ENCODE measurements around the gene DOHH. TPM values are rescaled to one million over a fixed set of nuclear protein-coding genes. Genes with fewer than 3 reads are reported as not detected.
A peak's percentile ranks its signal among the peaks of the same experiment; 100 is the strongest.

The DOHH gene
- total and polyA plus RNA-seq, 5 donors, result 9.8 to 14.8 (median 12.4) TPM

DNA sequence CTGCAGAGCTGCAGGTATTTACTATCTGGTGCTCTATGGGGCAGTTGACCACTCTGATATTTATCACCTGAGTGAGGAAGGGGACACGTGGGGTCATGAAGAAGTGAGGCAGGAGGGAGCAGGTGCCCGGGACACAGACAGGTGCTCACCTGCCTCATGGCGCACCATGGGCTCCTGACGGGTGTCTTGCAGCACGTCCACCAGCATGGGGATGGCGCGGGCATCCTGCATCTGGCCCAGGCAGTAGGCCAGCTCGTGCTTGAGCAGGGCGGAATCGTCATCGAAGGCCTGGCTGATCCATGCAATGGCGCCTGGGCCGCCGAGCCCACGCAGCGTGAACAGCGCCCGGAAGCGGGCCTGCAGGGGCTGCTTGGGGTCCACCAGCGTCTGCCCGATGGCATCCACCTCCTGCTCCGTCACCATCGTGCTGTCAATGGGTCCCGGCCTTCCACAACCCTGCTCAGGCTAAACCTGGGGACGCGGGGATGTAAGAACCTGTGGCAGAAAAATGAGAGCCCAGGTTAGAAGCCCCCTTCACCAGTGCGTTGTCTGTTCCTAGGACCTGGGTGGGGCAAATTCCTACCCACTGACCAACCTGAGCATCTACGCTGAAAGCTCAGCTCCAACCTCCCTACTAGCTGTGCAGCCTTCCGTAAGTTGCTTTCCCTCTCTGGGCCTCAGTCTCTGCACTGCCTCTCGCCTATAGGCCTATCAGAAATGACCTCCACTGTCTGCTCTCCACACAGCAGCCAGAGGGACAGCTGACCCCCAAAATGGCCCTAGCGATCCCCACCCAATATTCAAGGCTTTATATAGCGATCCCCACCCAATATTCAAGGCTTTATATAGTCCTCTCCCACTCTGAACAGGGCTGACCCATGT lies 3.8 kb downstream of the DOHH start:
- no peaks in the 10 kb centered on the region for H3K9me3 ChIP-seq (ENCODE audit: control insufficient read depth, low read length)
- DNase-seq (no peak), ATAC-seq (no peak)
- H3K27me3 ChIP-seq (ENCODE audit: control insufficient read depth, insufficient read depth), result no peaks in the 10 kb centered on the region
- peaks cover 2% of the 10 kb centered on the region for H3K4me1 ChIP-seq (ENCODE audit: control insufficient read depth, insufficient read depth, low read length)
- no peak overlapping the region for H3K27ac ChIP-seq (ENCODE audit: low read length)
- no peak overlapping the region for H3K4me3 ChIP-seq (ENCODE audit: low read length)
- intact Hi-C loops (cut with DNase I), result no loop called here
- WGBS, result 94% methylated on average over 32 of the region's 32 CpGs

DNA sequence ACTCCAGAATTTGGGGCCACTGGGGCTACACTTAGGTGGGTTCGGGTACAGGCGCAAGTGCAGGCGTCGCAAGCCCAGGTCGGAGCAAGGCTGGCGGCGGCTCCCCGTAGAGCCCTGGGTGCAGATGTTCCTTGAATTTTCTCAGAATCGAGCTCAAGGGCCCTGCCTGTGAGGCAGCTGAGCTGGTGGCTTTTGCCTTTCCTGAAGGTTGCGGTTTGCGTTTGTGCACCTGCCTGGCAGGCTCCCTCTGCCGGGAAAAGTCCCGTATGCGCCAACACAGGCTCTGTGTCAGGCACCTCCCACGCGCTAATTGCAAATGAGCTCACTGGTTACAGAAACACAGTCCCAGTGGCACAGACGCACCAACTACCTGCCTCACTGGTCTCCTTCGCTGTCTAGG lies 5.9 kb downstream of the DOHH start:
- Histone ChIP-seq H3K4me1 (ENCODE audit: control insufficient read depth, insufficient read depth, low read length) (no peaks in the 10 kb centered on the region), H3K9me3 (ENCODE audit: control insufficient read depth, low read length) (no peaks in the 10 kb centered on the region), H3K27me3 (ENCODE audit: control insufficient read depth, insufficient read depth) (no peaks in the 10 kb centered on the region), H3K27ac (ENCODE audit: low read length) (no peak overlapping the region), H3K4me3 (ENCODE audit: low read length) (no peak overlapping the region)
- intact Hi-C loops (cut with DNase I), result no loop called here
- WGBS, result 93% methylated on average over 18 of the region's 18 CpGs
- ATAC-seq, result no peak
- DNase-seq, result no peak

DNA sequence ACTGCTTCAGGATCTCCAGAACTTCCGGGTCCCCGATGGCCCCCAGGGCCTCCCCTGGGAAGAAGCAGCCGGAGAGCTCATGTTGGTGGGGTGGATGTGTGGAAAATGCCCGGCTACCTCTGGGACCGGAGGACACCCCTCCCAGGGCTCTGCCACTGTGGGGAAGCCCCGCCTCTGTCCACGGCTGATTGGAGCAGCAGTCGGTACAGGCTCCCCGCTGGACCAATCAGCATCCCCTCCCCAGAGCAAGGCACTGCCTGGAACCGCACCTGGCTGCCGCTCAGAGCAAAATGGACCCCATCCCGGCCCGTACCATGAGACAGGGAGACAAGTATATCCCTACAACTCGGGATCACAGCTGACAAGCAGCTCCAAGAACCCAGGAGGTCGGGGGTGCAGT lies 6.4 kb downstream of the DOHH start:
- DNase-seq (peak in 1 of 3 donors; percentile 65), ATAC-seq (peak; percentile 14 to 33)
- 78% methylated on average over 15 of the region's 15 CpGs for WGBS

DNA sequence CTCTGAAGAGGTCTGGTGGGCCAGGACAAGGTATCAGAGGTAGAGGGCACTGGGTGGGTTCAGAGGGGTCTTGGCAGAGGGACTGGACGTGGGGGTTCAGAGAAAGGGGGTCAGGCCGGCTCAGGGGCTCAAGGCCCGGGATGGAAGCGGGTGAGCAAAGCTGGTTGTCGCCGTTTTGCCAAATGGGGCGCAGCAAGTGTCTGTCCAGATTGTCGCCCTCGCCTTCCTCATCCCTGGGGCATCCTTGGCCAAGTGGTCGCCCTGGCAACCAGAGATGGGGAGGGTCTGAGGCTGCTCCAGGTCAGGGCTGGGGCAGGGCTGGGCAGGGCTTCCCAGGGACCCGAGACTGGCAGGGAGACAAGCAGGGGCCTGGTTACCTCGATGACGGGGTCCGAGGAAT lies 6.8 kb downstream of the DOHH start:
- WGBS, result 93% methylated on average over 14 of the region's 14 CpGs
- H3K27me3 ChIP-seq (ENCODE audit: control insufficient read depth, insufficient read depth), result no peaks in the 10 kb centered on the region
- intact Hi-C loops (cut with DNase I), result no loop called here
- ATAC-seq, result no peak
- no peaks in the 10 kb centered on the region for H3K4me1 ChIP-seq (ENCODE audit: control insufficient read depth, insufficient read depth, low read length)
- no peak overlapping the region for H3K27ac ChIP-seq (ENCODE audit: low read length)
- peak in 1 of 3 donors; percentile 43 for DNase-seq
- no peaks in the 10 kb centered on the region for H3K9me3 ChIP-seq (ENCODE audit: control insufficient read depth, low read length)
- H3K4me3 ChIP-seq (ENCODE audit: low read length), result no peak overlapping the region

More for the DNA sequence above, 6.4 kb downstream of the DOHH start:
- H3K9me3 ChIP-seq (ENCODE audit: control insufficient read depth, low read length), result no peaks in the 10 kb centered on the region
- H3K27me3 ChIP-seq (ENCODE audit: control insufficient read depth, insufficient read depth), result no peaks in the 10 kb centered on the region
- intact Hi-C loops (cut with DNase I), result no loop called here
- no peak overlapping the region for H3K27ac ChIP-seq (ENCODE audit: low read length)
- no peak overlapping the region for H3K4me3 ChIP-seq (ENCODE audit: low read length)
- no peaks in the 10 kb centered on the region for H3K4me1 ChIP-seq (ENCODE audit: control insufficient read depth, insufficient read depth, low read length)

DNA sequence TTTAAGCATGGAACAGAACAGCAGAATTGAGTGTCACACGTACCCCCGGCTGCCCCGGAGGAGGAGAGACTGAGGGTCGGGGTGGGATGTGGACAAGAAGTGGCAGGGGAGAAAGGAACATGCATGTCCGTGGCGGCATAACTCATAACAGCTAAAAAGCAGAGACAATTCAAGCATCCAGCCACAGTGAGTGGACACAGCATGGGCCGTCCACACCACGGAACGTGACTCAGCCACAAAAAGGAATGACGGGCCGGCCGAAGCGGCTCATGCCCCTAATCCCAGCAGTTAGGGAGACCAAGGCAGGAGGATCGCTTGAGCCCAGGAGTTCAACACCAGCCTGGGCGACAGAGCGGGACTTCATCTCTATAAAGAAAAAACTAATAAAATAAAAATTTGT lies 7.6 kb downstream of the DOHH start:
- H3K4me1 ChIP-seq (ENCODE audit: control insufficient read depth, insufficient read depth, low read length), result no peaks in the 10 kb centered on the region
- intact Hi-C loops (cut with DNase I), result no loop called here
- no peaks in the 10 kb centered on the region for H3K9me3 ChIP-seq (ENCODE audit: control insufficient read depth, low read length)
- no peak overlapping the region for H3K27ac ChIP-seq (ENCODE audit: low read length)
- ATAC-seq (no peak), DNase-seq (peak in 1 of 3 donors; percentile 16)
- no peaks in the 10 kb centered on the region for H3K27me3 ChIP-seq (ENCODE audit: control insufficient read depth, insufficient read depth)
- no peak overlapping the region for H3K4me3 ChIP-seq (ENCODE audit: low read length)
- 94% methylated on average over 16 of the region's 16 CpGs for WGBS

DNA sequence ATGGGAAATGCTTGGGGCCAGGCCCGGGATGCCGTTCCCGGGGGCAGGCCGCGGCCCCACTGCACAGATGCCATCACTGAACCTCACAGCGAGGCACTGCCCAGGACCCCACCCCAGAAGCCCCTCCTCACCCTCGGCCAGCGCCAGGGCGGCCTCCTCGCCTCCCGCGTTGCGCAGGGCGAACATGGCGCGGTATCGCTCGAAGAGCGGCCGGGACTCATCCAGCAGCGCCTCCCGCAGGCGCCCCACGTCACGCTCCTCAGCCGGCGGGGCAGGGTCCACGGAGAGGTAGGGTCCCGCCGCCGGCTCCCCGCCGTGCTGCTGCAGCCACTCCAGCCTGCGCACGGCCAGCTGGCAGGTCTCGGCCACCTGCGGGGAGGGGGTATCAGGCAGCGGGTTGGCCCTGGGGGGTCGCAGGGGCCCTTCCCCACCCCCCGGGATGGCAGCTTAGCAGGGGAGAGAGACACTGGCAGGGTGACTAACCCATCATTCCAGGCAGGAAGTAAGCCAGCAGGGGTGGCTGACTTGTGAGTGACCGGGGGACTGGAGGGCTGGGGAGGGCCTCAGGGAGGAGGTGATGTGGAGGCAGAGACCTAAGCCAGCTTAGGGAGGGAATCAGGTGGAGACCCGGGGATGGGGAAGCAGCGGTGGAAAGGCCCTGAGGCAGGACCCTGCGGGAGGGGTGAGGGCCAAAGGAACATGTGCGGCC lies 8.2 kb downstream of the DOHH start:
- H3K4me3 ChIP-seq (ENCODE audit: low read length), result no peak overlapping the region
- no peak for DNase-seq
- peak in 1 of 2 donors; percentile 9 for ATAC-seq
- H3K4me1 ChIP-seq (ENCODE audit: control insufficient read depth, insufficient read depth, low read length), result no peaks in the 10 kb centered on the region
- 95% methylated on average over 45 of the region's 45 CpGs for WGBS
- H3K9me3 ChIP-seq (ENCODE audit: control insufficient read depth, low read length), result no peaks in the 10 kb centered on the region
- H3K27me3 ChIP-seq (ENCODE audit: control insufficient read depth, insufficient read depth), result no peaks in the 10 kb centered on the region
- H3K27ac ChIP-seq (ENCODE audit: low read length), result no peak overlapping the region
- intact Hi-C loops (cut with DNase I), result no loop called here

DNA sequence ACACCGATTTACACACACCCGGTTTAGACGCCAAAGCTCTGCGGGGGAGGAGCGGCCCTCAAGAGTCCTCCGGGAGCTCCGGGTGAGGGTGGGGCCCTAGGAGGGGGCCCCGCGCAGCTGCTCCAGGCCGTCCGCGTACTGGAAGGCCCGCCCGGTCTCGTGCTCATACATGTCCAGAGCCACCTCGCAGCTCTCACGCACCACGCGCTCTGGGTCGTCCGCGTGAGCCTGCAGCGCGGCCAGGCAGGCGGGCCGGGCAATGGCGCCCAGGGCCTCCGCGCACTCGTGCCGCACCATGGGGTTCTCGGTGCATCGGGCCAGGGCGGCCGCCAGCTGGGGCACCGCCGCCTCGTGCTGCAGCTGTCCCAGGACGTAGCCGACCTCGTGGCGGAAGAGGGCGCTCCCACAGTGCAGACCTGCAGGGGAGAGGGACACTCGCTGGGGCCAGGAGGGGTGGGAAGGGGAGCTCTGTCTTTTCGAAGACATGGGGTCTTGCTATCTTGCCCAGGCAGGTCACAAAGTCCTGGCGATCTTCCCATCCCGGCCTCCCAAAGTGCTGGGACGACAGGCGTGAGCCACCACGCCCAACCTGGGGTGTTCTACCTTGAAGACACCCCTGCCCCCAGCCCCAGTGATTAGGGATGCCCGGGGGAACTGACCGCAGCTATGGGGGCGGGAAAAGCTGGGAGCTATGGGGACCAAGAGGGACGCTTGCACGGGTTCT lies 8.9 kb downstream of the DOHH start:
- Histone ChIP-seq H3K9me3 (ENCODE audit: control insufficient read depth, low read length) (no peaks in the 10 kb centered on the region), H3K27ac (ENCODE audit: low read length) (no peak overlapping the region), H3K4me1 (ENCODE audit: control insufficient read depth, insufficient read depth, low read length) (no peaks in the 10 kb centered on the region), H3K27me3 (ENCODE audit: control insufficient read depth, insufficient read depth) (no peaks in the 10 kb centered on the region), H3K4me3 (ENCODE audit: low read length) (no peak overlapping the region)
- DNase-seq (no peak), ATAC-seq (peak; percentile 6 to 17)
- intact Hi-C loops (cut with DNase I), result no loop called here
- WGBS, result 96% methylated on average over 55 of the region's 55 CpGs

DNA sequence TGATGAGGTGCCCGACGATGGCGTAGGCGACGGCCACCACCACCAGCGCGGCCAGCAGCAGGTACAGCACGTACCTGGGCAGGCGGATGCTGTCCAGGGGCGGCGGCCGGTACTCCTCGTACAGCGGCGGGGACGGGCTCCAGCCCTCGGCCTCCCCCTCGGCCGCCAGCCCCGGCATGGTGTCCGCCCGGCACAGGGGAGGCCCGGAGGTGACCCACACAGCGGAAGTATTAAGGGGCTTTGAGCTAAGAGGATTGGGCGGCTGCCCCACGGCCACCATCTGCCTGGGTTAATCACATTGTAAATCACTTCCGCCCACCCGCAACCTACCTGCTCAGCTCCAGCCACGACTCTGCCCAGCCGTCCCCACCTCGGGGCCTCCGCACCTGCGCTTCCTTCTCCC lies 17.2 kb downstream of the DOHH start, which contains the start of gene SMIM44:
Gene SMIM44 (minus strand): TSS at position 216 of the 403 bp plus-strand sequence. CDS start 38 bp downstream, at position 178.
- WGBS, result 79% methylated on average over 33 of the region's 33 CpGs
- intact Hi-C loops (cut with DNase I), result no loop called here
- Histone ChIP-seq H3K27me3 (ENCODE audit: control insufficient read depth, insufficient read depth) (no peaks in the 10 kb centered on the region), H3K4me3 (ENCODE audit: low read length) (no peak within 1 kb of the TSS), H3K9me3 (ENCODE audit: control insufficient read depth, low read length) (no peaks in the 10 kb centered on the region), H3K27ac (ENCODE audit: low read length) (no peak within 1 kb of the TSS), H3K4me1 (ENCODE audit: control insufficient read depth, insufficient read depth, low read length) (no peaks in the 10 kb centered on the region)
- no peak for ATAC-seq
- no peak for DNase-seq

DNA sequence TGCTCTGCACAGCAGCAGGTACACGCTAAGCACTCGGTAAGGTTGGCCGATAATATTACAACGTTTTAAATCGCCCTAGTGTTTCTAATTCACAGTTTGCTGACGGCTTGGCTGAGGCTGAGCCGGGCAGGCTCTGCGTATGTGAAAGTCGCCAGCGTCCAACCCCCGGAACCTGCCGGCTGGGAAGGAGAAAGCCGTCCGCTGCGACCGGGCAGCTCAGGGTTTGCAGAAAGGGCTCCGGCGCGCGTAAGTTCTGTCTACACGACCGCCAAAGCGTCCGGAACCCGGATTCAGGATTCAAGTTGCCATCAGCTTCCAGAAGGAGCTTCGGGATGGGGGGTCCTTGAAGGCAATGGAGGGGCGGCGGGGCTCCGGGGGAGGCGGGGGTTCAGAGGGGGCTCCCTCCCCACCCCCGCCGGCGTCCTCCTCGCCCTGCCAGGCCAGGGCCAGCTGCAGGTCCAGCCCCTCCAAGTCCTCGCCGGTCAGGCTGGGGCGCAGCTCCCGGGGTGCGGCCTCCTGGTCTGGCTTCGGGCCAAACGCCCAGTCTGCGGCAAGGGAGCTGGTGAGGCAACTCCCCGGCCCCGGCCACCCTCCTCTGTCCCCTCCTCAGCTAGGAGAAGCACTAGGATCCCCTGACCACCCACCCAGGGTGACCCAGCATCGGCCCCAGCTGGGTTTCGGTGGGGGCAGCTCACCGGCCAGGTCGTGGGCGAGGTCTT lies 17.8 kb downstream of the DOHH start:
- WGBS, result 63% methylated on average over 49 of the region's 49 CpGs

DNA sequence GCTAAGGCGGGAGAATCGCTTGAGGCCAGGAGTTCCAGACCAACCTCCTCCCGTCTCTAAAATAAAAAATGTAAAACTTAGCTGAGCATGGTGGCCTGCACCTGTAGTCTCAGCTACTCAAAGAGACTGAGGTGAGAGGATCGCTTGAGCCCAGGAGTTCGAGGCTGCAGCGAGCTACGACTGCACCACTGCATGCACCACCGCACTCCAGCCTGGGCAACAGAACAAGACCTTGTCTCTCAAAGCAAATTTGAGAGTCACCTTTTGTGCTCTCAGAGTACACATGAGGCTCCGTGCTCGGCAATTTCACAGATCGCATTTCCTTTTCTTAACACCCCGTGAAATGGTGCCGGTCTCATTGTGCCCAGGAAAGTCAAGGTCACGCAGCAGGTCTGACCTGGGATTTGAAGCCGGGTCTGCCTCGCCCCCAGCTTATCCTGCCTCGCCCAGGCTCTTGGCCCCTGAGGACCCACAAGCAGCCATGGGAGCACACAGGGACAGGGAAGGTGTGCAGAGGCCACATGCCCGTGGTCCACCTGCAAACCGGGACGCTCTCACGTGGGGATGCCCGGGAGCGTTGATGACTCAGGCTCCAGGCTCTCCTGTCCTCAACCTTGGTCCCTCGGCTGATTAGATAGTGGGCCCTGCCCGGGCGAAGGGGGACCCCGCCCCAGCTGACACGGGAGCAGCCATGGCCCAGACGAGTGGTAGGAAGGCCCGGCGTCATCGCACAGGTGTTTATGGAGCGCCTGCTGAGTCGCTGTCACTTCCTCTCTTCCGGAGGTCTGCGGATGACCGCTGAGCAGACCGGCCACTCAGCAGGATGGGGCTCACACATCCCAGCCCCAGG lies 19.0 kb downstream of the DOHH start:
- ATAC-seq (no peak), DNase-seq (no peak)
- H3K9me3 ChIP-seq (ENCODE audit: control insufficient read depth, low read length), result no peaks in the 10 kb centered on the region
- no peaks in the 10 kb centered on the region for H3K4me1 ChIP-seq (ENCODE audit: control insufficient read depth, insufficient read depth, low read length)
- no peak overlapping the region for H3K27ac ChIP-seq (ENCODE audit: low read length)
- WGBS, result 46% methylated on average over 38 of the region's 38 CpGs
- no peaks in the 10 kb centered on the region for H3K27me3 ChIP-seq (ENCODE audit: control insufficient read depth, insufficient read depth)
- no peak overlapping the region for H3K4me3 ChIP-seq (ENCODE audit: low read length)
- intact Hi-C loops (cut with DNase I), result no loop called here

More for the DNA sequence above, 17.8 kb downstream of the DOHH start:
- no peak for ATAC-seq
- no peak overlapping the region for H3K4me3 ChIP-seq (ENCODE audit: low read length)
- no peaks in the 10 kb centered on the region for H3K9me3 ChIP-seq (ENCODE audit: control insufficient read depth, low read length)
- no peak for DNase-seq
- H3K27ac ChIP-seq (ENCODE audit: low read length), result no peak overlapping the region
- intact Hi-C loops (cut with DNase I), result no loop called here
- H3K4me1 ChIP-seq (ENCODE audit: control insufficient read depth, insufficient read depth, low read length), result no peaks in the 10 kb centered on the region
- H3K27me3 ChIP-seq (ENCODE audit: control insufficient read depth, insufficient read depth), result no peaks in the 10 kb centered on the region
